Heart right ventricle (tissue), 16 donors: Measurements from ENCODE around the gene CERS3. TPM values are rescaled to one million over a fixed set of nuclear protein-coding genes. Genes with fewer than 3 reads are reported as not detected.

ENCODE experiments used
- ATAC-seq, 8 donors: fragments of 200-7000 bp; cut with Tn5 transposase; one replicate each; pipeline ENCODE4 v1.9.1; 2020; ENCODE audit warnings: mild to moderate bottlenecking in 8 of 8, moderate library complexity in 8 of 8, moderate number of reproducible peaks in 1 of 8
- DNase-seq, 2 donors: peaks; one replicate each; pipeline ENCODE4 v3.0.0-alpha.2; 2020
- H3K27ac ChIP-seq, 10 donors: fragments of 200-600 bp; sonication (generic) in 2 of 10; one replicate each; pipeline versions ENCODE4 v1.5.0 to v1.8.0; 2020 to 2022; ENCODE audit warnings: mild to moderate bottlenecking in 3 of 10
- H3K27me3 ChIP-seq, 7 donors: fragments of 200-600 bp; one replicate each; pipeline ENCODE4 v1.8.0; 2021 to 2022; ENCODE audit warnings: mild to moderate bottlenecking in 2 of 7
- H3K36me3 ChIP-seq, 9 donors: fragments of 200-600 bp; sonication (generic) in 1 of 9; one replicate each; pipeline versions ENCODE4 v1.5.0 to v1.8.0; 2020 to 2022; ENCODE audit warnings: mild to moderate bottlenecking in 2 of 9
- H3K4me1 ChIP-seq, 9 donors: fragments of 200-600 bp; sonication (generic) in 1 of 9; one replicate each; pipeline versions ENCODE4 v1.5.0 to v1.8.0; 2020 to 2022; ENCODE audit warnings: mild to moderate bottlenecking in 4 of 9
- H3K4me3 ChIP-seq, 10 donors: fragments of 200-600 bp; sonication (generic) in 2 of 10; one replicate each; pipeline versions ENCODE4 v1.5.0 to v1.8.0; 2020 to 2022; ENCODE audit warnings: mild to moderate bottlenecking in 7 of 10, moderate library complexity in 2 of 10
- H3K9me3 ChIP-seq, 11 donors: fragments of 200-600 bp in 10 of 11; sonication (generic) in 2 of 11; one replicate each; pipeline versions ENCODE4 v1.5.0 to v1.8.0; 2013 to 2022; ENCODE audit warnings: mild to moderate bottlenecking in 2 of 11, control low read depth in 1 of 11, moderate library complexity in 1 of 11
- CTCF ChIP-seq, 9 donors: fragments of 200-600 bp; sonication (generic) in 2 of 9; IDR thresholded peaks; one replicate each; pipeline versions ENCODE4 v1.5.0 to v1.8.0; 2021 to 2022; ENCODE audit warnings: antibody characterized with exemption in 9 of 9, mild to moderate bottlenecking in 5 of 9, moderate library complexity in 1 of 9
- WGBS, 2 donors: extraction: QIAGEN DNeasy Blood & Tissue Kit; methylation state at CpG; one replicate each; pipeline ENCODE4 v1.1.7; 2013; ENCODE audit warnings: inconsistent platforms in 1 of 2; 5-methylcytosine and 5-hydroxymethylcytosine counted together
- intact Hi-C, 10 donors: fragments of 100-400 bp; cut with DNase I; formaldehyde crosslinking; loops; one replicate each; pipeline versions ENCODE4 v1.11.1 to v1.14.2; 2022
- polyA plus RNA-seq, 2 donors: library from polyadenylated mRNA; stranded (reverse); fragments of 200-250 nt; gene quantifications; one replicate each; pipeline ENCODE4 v1.2.3, GENCODE V29; 2013
- total RNA-seq, 10 donors: library from RNA; stranded (reverse); fragmentation: NEBNext Ultra II Directional in 3 of 10; extraction: Animal tissue kit (Norgen Biotek cat#: 25700) in 3 of 10; gene quantifications; one replicate each; pipeline versions ENCODE4 v1.2.1 to v1.2.4, GENCODE V29; 2021 to 2023
- donor health status: Arrhythmogenic right ventricular cardiomyopathy.
- donor health status: ischemic (EF 13 %, LVEDD 7.1; RV severe dilation, severe dysfunction).
- donor health status: healthy with polysubstance abuse.
- donor health status: DM: no; HTN: yes; CAD: no.
- donor health status: DM: no; HTN: no; CAD: no.
- donor health status: ischemic (EF 25% LVEDD 6.9; RV normal size, moderate dysfunction).
- donor health status: ischemic (EF 25% LVEDD 5.7; RV mildly dilated, moderate dysfunction).
- donor health status: healthy.
- donor health status: DM: yes; HTN: yes; CAD: no.
- donor health status: Ischemic cardiomyopathy.
- donor health status: ischemic (EF 35%, LVEDD 5.7; RV mildly dilated, moderate dysfunction).
- donor health status: nonischemic (EF 11% LVEDD 7.7; RV severe dilation, severe dysfunction).
- donor health status: DM: yes; HTN: yes; CAD: no.
- donor health status: PGD.
- donor health status: ischemic (EF 29% LVEDD 5.4; RV normal size, mild dysfunction).
- donor health status: nonischemic (EF 23%, LVEDD 6.1; RV moderate dilation, normal function).

Gene CERS3
- total and polyA plus RNA-seq, 12 donors, result 0.03 TPM; not detected in 11

DNA sequence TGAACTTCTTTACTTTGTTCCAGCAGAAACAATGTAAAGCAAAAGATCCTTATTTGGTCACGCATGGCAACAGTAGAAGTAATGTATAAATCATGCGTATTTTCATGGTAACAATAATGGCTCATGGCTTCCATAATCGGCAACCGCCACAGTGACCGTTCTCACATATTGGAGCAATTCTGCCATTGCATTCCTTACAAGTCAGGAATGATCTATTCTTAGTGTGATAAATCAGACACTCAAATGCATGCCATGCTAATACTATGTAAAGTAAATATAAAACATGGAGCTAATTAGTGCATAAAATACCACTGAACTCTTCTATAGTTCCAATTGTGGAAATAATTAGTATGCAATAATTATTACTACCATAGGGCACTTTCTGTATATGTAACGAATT, 13.5 kb upstream of the CERS3 start:
- peaks cover 0 to 48% (median 19%) of the 10 kb centered on the region in 7 donors for H3K27me3 ChIP-seq
- DNase-seq, result no peak
- 84 to 93% methylated on average over 6 of the region's 6 CpGs for WGBS, 2 donors

GRCh38 chr15:100537331-100537730, 8.6 kb upstream of the CERS3 start:
- Histone ChIP-seq H3K36me3 (no peaks in the 10 kb centered on the region), H3K4me1 (peaks cover 0 to 10% (median 0%) of the 10 kb centered on the region in 9 donors), H3K27me3 (peaks cover 0 to 27% (median 5%) of the 10 kb centered on the region in 7 donors), H3K4me3 (no peak overlapping the region), H3K9me3 (peaks cover 0 to 14% (median 0%) of the 10 kb centered on the region in 11 donors), H3K27ac (peak overlapping the region in 1 of 10 donors; percentile 46)
- DNase-seq (no peak), ATAC-seq (no peak)
- WGBS, 2 donors, result 51 to 70% methylated on average over 2 of the region's 2 CpGs
- no peak for TF ChIP-seq CTCF (IDR thresholded peaks at IDR 0.05)
- intact Hi-C loops, result loop anchor here in 1 of 10 donors (10.0 kb wide), 1 partner anchor 63 kb away; no protein-coding TSS in a partner anchor

More for the DNA sequence above, 13.5 kb upstream of the CERS3 start:
- Histone ChIP-seq H3K9me3 (peaks cover 0 to 14% (median 0%) of the 10 kb centered on the region in 11 donors), H3K27ac (no peak overlapping the region), H3K4me3 (no peak overlapping the region), H3K36me3 (no peaks in the 10 kb centered on the region), H3K4me1 (peaks cover 0 to 8% (median 0%) of the 10 kb centered on the region in 9 donors)
- TF ChIP-seq CTCF (IDR thresholded peaks at IDR 0.05), result no peak
- intact Hi-C loops, result no loop called here
- no peak for ATAC-seq

DNA sequence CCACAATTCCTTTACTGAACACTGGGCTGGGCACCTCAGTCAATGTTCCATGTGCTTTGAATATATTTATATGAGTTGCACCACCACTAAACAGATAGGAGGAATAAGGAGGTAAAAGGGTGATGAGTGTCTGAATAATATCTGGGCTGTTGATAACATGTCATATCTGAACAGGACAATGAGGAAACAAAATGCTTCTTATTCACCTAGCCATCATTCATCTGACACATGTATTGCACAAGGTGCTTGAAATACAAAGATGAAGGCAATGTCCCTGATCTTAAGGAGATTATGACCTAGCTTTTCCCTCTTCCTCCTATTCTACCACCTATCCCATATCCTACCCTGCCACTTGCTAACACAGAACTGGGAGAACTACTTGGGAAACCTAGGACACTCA, 8.0 kb upstream of the CERS3 start:
- H3K9me3 ChIP-seq, result peaks cover 0 to 14% (median 0%) of the 10 kb centered on the region in 11 donors
- peak overlapping the region in 1 of 10 donors; percentile 46 for H3K27ac ChIP-seq
- no peak for ATAC-seq
- TF ChIP-seq CTCF (IDR thresholded peaks at IDR 0.05), result no peak
- H3K4me1 ChIP-seq, result peaks cover 0 to 10% (median 0%) of the 10 kb centered on the region in 9 donors
- no peaks in the 10 kb centered on the region for H3K36me3 ChIP-seq
- intact Hi-C loops, result loop anchor here in 1 of 10 donors (10.0 kb wide), 1 partner anchor 62 kb away; no protein-coding TSS in a partner anchor
- no peak for DNase-seq
- H3K4me3 ChIP-seq, result no peak overlapping the region
- H3K27me3 ChIP-seq, result peaks cover 0 to 29% (median 9%) of the 10 kb centered on the region in 7 donors

GRCh38 chr15:100533886-100534285, 5.1 kb upstream of the CERS3 start:
- Histone ChIP-seq H3K27me3 (peaks cover 0 to 22% (median 12%) of the 10 kb centered on the region in 7 donors), H3K4me3 (no peak overlapping the region), H3K36me3 (no peaks in the 10 kb centered on the region), H3K9me3 (peaks cover 0 to 12% (median 0%) of the 10 kb centered on the region in 11 donors), H3K4me1 (peaks cover 0 to 10% (median 0%) of the 10 kb centered on the region in 9 donors), H3K27ac (no peak overlapping the region)
- WGBS, 2 donors, result 37 to 50% methylated on average over 1 of the region's 1 CpG
- intact Hi-C loops, result loop anchor here in 1 of 10 donors (10.0 kb wide), 1 partner anchor 59 kb away; no protein-coding TSS in a partner anchor
- no peak for TF ChIP-seq CTCF (IDR thresholded peaks at IDR 0.05)
- DNase-seq (no peak), ATAC-seq (no peak)
